ENCODE data around the gene HIPK2. TPM values are rescaled to one million over a fixed set of nuclear protein-coding genes. Genes with fewer than 3 reads are reported as not detected.

The HIPK2 gene
- total RNA-seq, 1 experiment from 2014 or later, result 64.3 TPM

- intact Hi-C loops (cut with micrococcal nuclease), result no loop called here
- H3K27ac Mint-ChIP-seq (ENCODE audit: low read depth, unreplicated experiment), result peak overlapping the region; percentile 87
Measured at GRCh38 chr7:139728203-139728602, 49.6 kb downstream of the HIPK2 start.

GRCh38 chr7:139727151-139727705 is 50.6 kb downstream of the HIPK2 start:
- POLR2A ChIA-PET, result interaction anchor here (0.9 to 4.8 kb wide), 7 partner anchors 11 to 80 kb away, joined by 3 to 35 read pairs (median 10); no protein-coding TSS in a partner anchor
- no peak for TF ChIP-seq CTCF (IDR thresholded peaks at IDR 0.05; ENCODE audit: unreplicated experiment)
- DNase-seq (ENCODE audit: unreplicated experiment), result peak; percentile 86
- intact Hi-C loops (cut with micrococcal nuclease), result loop anchor here (2.0 kb wide), 1 partner anchor 46 kb away; no protein-coding TSS in a partner anchor
- H3K9me3 Mint-ChIP-seq (ENCODE audit: unreplicated experiment), result no peaks in the 10 kb centered on the region
- peaks cover 58% of the 10 kb centered on the region for H3K4me1 Mint-ChIP-seq (ENCODE audit: insufficient read depth, unreplicated experiment)
- peaks cover 29% of the 10 kb centered on the region for H3K36me3 Mint-ChIP-seq (ENCODE audit: insufficient read depth, unreplicated experiment)
- no peak overlapping the region for H3K4me3 Mint-ChIP-seq (ENCODE audit: unreplicated experiment)
- CTCF ChIA-PET, result interaction anchor here (0.6 to 1.6 kb wide), 6 partner anchors 12 to 48 kb away, joined by 3 to 6 read pairs (median 4); no protein-coding TSS in a partner anchor
- BruUV-seq (replicated peaks), result no TSS peak
- H3K27me3 Mint-ChIP-seq (ENCODE audit: insufficient read depth, unreplicated experiment), result no peaks in the 10 kb centered on the region
- peak overlapping the region; percentile 68 for H3K27ac Mint-ChIP-seq (ENCODE audit: low read depth, unreplicated experiment)

More at GRCh38 chr7:139728203-139728602, 49.6 kb downstream of the HIPK2 start:
- DNase-seq (ENCODE audit: unreplicated experiment), result no peak
- ChIA-PET POLR2A (interaction anchor here (0.9 to 4.8 kb wide), 5 partner anchors 10 to 81 kb away, joined by 6 to 35 read pairs (median 11); no protein-coding TSS in a partner anchor), CTCF (interaction anchor here (0.8 kb wide), 1 partner anchor 11 kb away, joined by 4 read pairs; no protein-coding TSS in a partner anchor)
- TF ChIP-seq CTCF (IDR thresholded peaks at IDR 0.05; ENCODE audit: unreplicated experiment), result no peak
- Mint-ChIP-seq H3K4me1 (ENCODE audit: insufficient read depth, unreplicated experiment) (peaks cover 63% of the 10 kb centered on the region), H3K36me3 (ENCODE audit: insufficient read depth, unreplicated experiment) (peaks cover 29% of the 10 kb centered on the region), H3K27me3 (ENCODE audit: insufficient read depth, unreplicated experiment) (no peaks in the 10 kb centered on the region), H3K9me3 (ENCODE audit: unreplicated experiment) (no peaks in the 10 kb centered on the region), H3K4me3 (ENCODE audit: unreplicated experiment) (no peak overlapping the region)
- BruUV-seq (replicated peaks), result no TSS peak

- BruUV-seq (replicated peaks), result no TSS peak
- no peak for TF ChIP-seq CTCF (IDR thresholded peaks at IDR 0.05; ENCODE audit: unreplicated experiment)
- Mint-ChIP-seq H3K27me3 (ENCODE audit: insufficient read depth, unreplicated experiment) (no peaks in the 10 kb centered on the region), H3K4me3 (ENCODE audit: unreplicated experiment) (peak overlapping the region; percentile 63), H3K4me1 (ENCODE audit: insufficient read depth, unreplicated experiment) (peaks cover 51% of the 10 kb centered on the region), H3K36me3 (ENCODE audit: insufficient read depth, unreplicated experiment) (peaks cover 31% of the 10 kb centered on the region), H3K27ac (ENCODE audit: low read depth, unreplicated experiment) (peak overlapping the region; percentile 68), H3K9me3 (ENCODE audit: unreplicated experiment) (no peaks in the 10 kb centered on the region)
- DNase-seq (ENCODE audit: unreplicated experiment), result peak; percentile 52
- ChIA-PET CTCF (interaction anchor here (0.5 to 1.7 kb wide), 6 partner anchors 11 to 226 kb away, joined by 3 to 5 read pairs (median 3); no protein-coding TSS in a partner anchor), POLR2A (interaction anchor here (1.3 to 4.8 kb wide), 6 partner anchors 11 to 79 kb away, joined by 3 to 35 read pairs (median 10); no protein-coding TSS in a partner anchor)
- intact Hi-C loops (cut with micrococcal nuclease), result loop anchor here (2.0 kb wide), 1 partner anchor 46 kb away; no protein-coding TSS in a partner anchor
Measured at GRCh38 chr7:139726485-139726869, 51.3 kb downstream of the HIPK2 start.

- no TSS peak for BruUV-seq (replicated peaks)
- no peak for TF ChIP-seq CTCF (IDR thresholded peaks at IDR 0.05; ENCODE audit: unreplicated experiment)
- Mint-ChIP-seq H3K27ac (ENCODE audit: low read depth, unreplicated experiment) (peak overlapping the region; percentile 68), H3K4me3 (ENCODE audit: unreplicated experiment) (peak overlapping the region; percentile 63), H3K36me3 (ENCODE audit: insufficient read depth, unreplicated experiment) (peaks cover 35% of the 10 kb centered on the region), H3K9me3 (ENCODE audit: unreplicated experiment) (no peaks in the 10 kb centered on the region), H3K27me3 (ENCODE audit: insufficient read depth, unreplicated experiment) (no peaks in the 10 kb centered on the region), H3K4me1 (ENCODE audit: insufficient read depth, unreplicated experiment) (peaks cover 46% of the 10 kb centered on the region)
- no peak for DNase-seq (ENCODE audit: unreplicated experiment)
- POLR2A ChIA-PET, result interaction anchor here (0.6 to 4.8 kb wide), 5 partner anchors 12 to 137 kb away, joined by 3 to 35 read pairs (median 14); no protein-coding TSS in a partner anchor
- intact Hi-C loops (cut with micrococcal nuclease), result loop anchor here (2.0 kb wide), 1 partner anchor 45 kb away; no protein-coding TSS in a partner anchor
- CTCF ChIA-PET, result interaction anchor here (0.5 to 1.7 kb wide), 6 partner anchors 12 to 226 kb away, joined by 3 to 5 read pairs (median 4); no protein-coding TSS in a partner anchor
Measured at GRCh38 chr7:139725858-139726484, 51.8 kb downstream of the HIPK2 start.
